K562 (cell line): ENCODE measurements around the gene DCAF6. TPM values are rescaled to one million over a fixed set of nuclear protein-coding genes. Genes with fewer than 3 reads are reported as not detected.
A peak's percentile ranks its signal among the peaks of the same experiment; 100 is the strongest.

Experiments used
- ELF2 ChIP-seq: fragments of 250-450 bp; sonication (Bioruptor Pico); IDR thresholded peaks from 2 replicates; pipeline ENCODE4 v1.5.0; 2021; ENCODE audit warnings: mild to moderate bottlenecking
- ESRRB ChIP-seq: fragments of 250-450 bp; sonication (Bioruptor Pico); IDR thresholded peaks from 2 replicates; pipeline ENCODE4 v1.5.0; 2020; ENCODE audit warnings: mild to moderate bottlenecking, moderate library complexity, borderline replicate concordance
- HLTF ChIP-seq: fragments of 450-650 bp; IDR thresholded peaks from 2 replicates; pipeline ENCODE4 v1.6.1; 2016
- IRF1 ChIP-seq: sonication (generic); formaldehyde crosslinking; IDR thresholded peaks from 2 replicates; pipeline ENCODE4 v1.8.0; 2022; ENCODE audit warnings: missing genetic modification reagents, mild to moderate bottlenecking, borderline replicate concordance
- NFE2 ChIP-seq: IDR thresholded peaks from 2 replicates; pipeline ENCODE4 v1.6.1; 2014; ENCODE audit warnings: antibody characterized with exemption, low read depth
- NFYB ChIP-seq: IDR thresholded peaks from 2 replicates; pipeline ENCODE4 v1.6.1; 2011; ENCODE audit warnings: mild to moderate bottlenecking, moderate library complexity; ENCODE audit not compliant: insufficient read length; ENCODE audit errors: extremely low read depth
- NR2C1 ChIP-seq, 2 experiments: fragments of 450-650 bp; IDR thresholded peaks; 2 replicates each; pipeline ENCODE4 v1.6.1; 2017; ENCODE audit warnings: mild to moderate bottlenecking in 2 of 2, antibody characterized with exemption in 1 of 2, inconsistent platforms in 1 of 2, missing compliant biosample characterization in 1 of 2, missing genetic modification characterization in 1 of 2
- POLR2G ChIP-seq: fragments of 200-400 bp; formaldehyde crosslinking; IDR thresholded peaks from 2 replicates; pipeline ENCODE4 v1.6.1; 2017; ENCODE audit warnings: low read depth, mild to moderate bottlenecking, antibody characterized with exemption, low read length, moderate library complexity
- PTBP1 ChIP-seq: fragments of 200-400 bp; formaldehyde crosslinking; IDR thresholded peaks from 2 replicates; pipeline ENCODE4 v1.6.1; 2017; ENCODE audit warnings: low read depth, low read length
- SIX5 ChIP-seq, 2 experiments: IDR thresholded peaks; 2 replicates each; pipeline ENCODE4 v1.6.1; 2011; ENCODE audit warnings: low read length in 2 of 2, borderline replicate concordance in 1 of 2, low read depth in 1 of 2, mild to moderate bottlenecking in 1 of 2, moderate library complexity in 1 of 2; ENCODE audit not compliant: insufficient read depth in 1 of 2
- SMARCA4 ChIP-seq: fragments of 450-650 bp; IDR thresholded peaks from 2 replicates; pipeline ENCODE4 v1.6.1; 2016
- SMC3 ChIP-seq: conservative IDR thresholded peaks from 2 replicates; pipeline ENCODE4 v1.6.1; 2011; ENCODE audit warnings: low read depth, low read length, improper control_type of control experiment; ENCODE audit not compliant: insufficient read depth
- TCF7L2 ChIP-seq: fragments of 150-350 bp; IDR thresholded peaks from 2 replicates; pipeline ENCODE4 v1.6.1; 2016; ENCODE audit warnings: low read depth, mild to moderate bottlenecking, low read length, moderate library complexity
- TGIF2 ChIP-seq: sonication (generic); formaldehyde crosslinking; IDR thresholded peaks from 2 replicates; pipeline ENCODE4 v1.8.1; 2022; ENCODE audit warnings: mild to moderate bottlenecking, missing genetic modification reagents, moderate library complexity
- ZNF175 ChIP-seq: fragments of 200-800 bp; sonication (Bioruptor generic); IDR thresholded peaks from 2 replicates; pipeline ENCODE4 v1.6.1; 2016; ENCODE audit warnings: low read depth, mild to moderate bottlenecking, missing genetic modification characterization, missing compliant biosample characterization
- polyA plus RNA-seq, 8 experiments: library from polyadenylated mRNA; depleted of rRNA in 4 of 8; stranded (reverse) in 5 of 8; unstranded in 3 of 8; fragments of >200 nt; fragmentation: Nextera tagmentation in 2 of 8; fragmentation: Illumina TruSeq in 1 of 8; extraction: Ambion mirVana in 2 of 8; extraction: Trizol in 1 of 8; gene quantifications; 2 replicates each; pipeline versions ENCODE4 v1.2.1 to v1.2.3, GENCODE V29; 2011 to 2014; ENCODE audit warnings: inconsistent platforms in 1 of 8, missing spikeins in 1 of 8
- total RNA-seq, 7 experiments: library from RNA; depleted of rRNA in 6 of 7; stranded (reverse); fragments of >200 nt in 6 of 7; fragmentation: Illumina TruSeq in 2 of 7; extraction: Trizol in 2 of 7; gene quantifications; 2 replicates each; pipeline versions ENCODE4 v1.2.1 to v1.2.3, GENCODE V29; 2011 to 2021; ENCODE audit warnings: low replicate concordance in 1 of 7
- TF ChIP-seq, protein P1 (sequence below): fragments of 200-600 bp; sonication (generic); IDR thresholded peaks from one replicate; pipeline ENCODE4 v1.6.1; 2012; ENCODE audit warnings: mild to moderate bottlenecking, low read depth, low read length, inconsistent platforms

The DCAF6 gene
- total and polyA plus RNA-seq, 9 of the 15 experiments (the other 6 are each of a cell fraction or from before 2014, with no cell fraction given): 19.1 to 102 (median 46.3) TPM

- TF ChIP-seq POLR2G (peak; percentile 84), NR2C1 (IDR thresholded peaks at IDR 0.05) (no peak), NR2C1 (tag; IDR thresholded peaks at IDR 0.05) (peak; percentile 5; the same call in 1 of the 2 replicates), TGIF2 (CRISPR knock-in tag) (no peak), SMARCA4 (peak; percentile 48), ELF2 (no peak), IRF1 (no peak), ZNF175 (CRISPR knock-in tag) (no peak), SIX5 (IDR thresholded peaks at IDR 0.05; ENCODE audit: borderline replicate concordance in 1 of 2, insufficient read depth in 1 of 2, low read depth in 1 of 2, low read length in 2 of 2) (no peak), NFE2 (no peak), SMC3 (no peak), HLTF (peak; percentile 86), PTBP1 (no peak), TCF7L2 (no peak), ESRRB (CRISPR knock-in tag) (no peak), NFYB (no peak)
- TF ChIP-seq, protein P1, sequence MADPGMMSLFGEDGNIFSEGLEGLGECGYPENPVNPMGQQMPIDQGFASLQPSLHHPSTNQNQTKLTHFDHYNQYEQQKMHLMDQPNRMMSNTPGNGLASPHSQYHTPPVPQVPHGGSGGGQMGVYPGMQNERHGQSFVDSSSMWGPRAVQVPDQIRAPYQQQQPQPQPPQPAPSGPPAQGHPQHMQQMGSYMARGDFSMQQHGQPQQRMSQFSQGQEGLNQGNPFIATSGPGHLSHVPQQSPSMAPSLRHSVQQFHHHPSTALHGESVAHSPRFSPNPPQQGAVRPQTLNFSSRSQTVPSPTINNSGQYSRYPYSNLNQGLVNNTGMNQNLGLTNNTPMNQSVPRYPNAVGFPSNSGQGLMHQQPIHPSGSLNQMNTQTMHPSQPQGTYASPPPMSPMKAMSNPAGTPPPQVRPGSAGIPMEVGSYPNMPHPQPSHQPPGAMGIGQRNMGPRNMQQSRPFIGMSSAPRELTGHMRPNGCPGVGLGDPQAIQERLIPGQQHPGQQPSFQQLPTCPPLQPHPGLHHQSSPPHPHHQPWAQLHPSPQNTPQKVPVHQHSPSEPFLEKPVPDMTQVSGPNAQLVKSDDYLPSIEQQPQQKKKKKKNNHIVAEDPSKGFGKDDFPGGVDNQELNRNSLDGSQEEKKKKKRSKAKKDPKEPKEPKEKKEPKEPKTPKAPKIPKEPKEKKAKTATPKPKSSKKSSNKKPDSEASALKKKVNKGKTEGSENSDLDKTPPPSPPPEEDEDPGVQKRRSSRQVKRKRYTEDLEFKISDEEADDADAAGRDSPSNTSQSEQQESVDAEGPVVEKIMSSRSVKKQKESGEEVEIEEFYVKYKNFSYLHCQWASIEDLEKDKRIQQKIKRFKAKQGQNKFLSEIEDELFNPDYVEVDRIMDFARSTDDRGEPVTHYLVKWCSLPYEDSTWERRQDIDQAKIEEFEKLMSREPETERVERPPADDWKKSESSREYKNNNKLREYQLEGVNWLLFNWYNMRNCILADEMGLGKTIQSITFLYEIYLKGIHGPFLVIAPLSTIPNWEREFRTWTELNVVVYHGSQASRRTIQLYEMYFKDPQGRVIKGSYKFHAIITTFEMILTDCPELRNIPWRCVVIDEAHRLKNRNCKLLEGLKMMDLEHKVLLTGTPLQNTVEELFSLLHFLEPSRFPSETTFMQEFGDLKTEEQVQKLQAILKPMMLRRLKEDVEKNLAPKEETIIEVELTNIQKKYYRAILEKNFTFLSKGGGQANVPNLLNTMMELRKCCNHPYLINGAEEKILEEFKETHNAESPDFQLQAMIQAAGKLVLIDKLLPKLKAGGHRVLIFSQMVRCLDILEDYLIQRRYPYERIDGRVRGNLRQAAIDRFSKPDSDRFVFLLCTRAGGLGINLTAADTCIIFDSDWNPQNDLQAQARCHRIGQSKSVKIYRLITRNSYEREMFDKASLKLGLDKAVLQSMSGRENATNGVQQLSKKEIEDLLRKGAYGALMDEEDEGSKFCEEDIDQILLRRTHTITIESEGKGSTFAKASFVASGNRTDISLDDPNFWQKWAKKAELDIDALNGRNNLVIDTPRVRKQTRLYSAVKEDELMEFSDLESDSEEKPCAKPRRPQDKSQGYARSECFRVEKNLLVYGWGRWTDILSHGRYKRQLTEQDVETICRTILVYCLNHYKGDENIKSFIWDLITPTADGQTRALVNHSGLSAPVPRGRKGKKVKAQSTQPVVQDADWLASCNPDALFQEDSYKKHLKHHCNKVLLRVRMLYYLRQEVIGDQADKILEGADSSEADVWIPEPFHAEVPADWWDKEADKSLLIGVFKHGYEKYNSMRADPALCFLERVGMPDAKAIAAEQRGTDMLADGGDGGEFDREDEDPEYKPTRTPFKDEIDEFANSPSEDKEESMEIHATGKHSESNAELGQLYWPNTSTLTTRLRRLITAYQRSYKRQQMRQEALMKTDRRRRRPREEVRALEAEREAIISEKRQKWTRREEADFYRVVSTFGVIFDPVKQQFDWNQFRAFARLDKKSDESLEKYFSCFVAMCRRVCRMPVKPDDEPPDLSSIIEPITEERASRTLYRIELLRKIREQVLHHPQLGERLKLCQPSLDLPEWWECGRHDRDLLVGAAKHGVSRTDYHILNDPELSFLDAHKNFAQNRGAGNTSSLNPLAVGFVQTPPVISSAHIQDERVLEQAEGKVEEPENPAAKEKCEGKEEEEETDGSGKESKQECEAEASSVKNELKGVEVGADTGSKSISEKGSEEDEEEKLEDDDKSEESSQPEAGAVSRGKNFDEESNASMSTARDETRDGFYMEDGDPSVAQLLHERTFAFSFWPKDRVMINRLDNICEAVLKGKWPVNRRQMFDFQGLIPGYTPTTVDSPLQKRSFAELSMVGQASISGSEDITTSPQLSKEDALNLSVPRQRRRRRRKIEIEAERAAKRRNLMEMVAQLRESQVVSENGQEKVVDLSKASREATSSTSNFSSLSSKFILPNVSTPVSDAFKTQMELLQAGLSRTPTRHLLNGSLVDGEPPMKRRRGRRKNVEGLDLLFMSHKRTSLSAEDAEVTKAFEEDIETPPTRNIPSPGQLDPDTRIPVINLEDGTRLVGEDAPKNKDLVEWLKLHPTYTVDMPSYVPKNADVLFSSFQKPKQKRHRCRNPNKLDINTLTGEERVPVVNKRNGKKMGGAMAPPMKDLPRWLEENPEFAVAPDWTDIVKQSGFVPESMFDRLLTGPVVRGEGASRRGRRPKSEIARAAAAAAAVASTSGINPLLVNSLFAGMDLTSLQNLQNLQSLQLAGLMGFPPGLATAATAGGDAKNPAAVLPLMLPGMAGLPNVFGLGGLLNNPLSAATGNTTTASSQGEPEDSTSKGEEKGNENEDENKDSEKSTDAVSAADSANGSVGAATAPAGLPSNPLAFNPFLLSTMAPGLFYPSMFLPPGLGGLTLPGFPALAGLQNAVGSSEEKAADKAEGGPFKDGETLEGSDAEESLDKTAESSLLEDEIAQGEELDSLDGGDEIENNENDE: no peak
Observed at GRCh38 chr1:167935216-167936067, 1.0 kb upstream of the DCAF6 start (continued).
